ENCODE results near the gene SYNPO2.
A peak's percentile ranks its signal among the peaks of the same experiment; 100 is the strongest.

GRCh38 chr4:118969359-118969758 lies 80.7 kb downstream of the SYNPO2 start:
- TF ChIP-seq POLR2A (IDR thresholded peaks at IDR 0.05) = no peak
- TF ChIP-seq, protein P1, sequence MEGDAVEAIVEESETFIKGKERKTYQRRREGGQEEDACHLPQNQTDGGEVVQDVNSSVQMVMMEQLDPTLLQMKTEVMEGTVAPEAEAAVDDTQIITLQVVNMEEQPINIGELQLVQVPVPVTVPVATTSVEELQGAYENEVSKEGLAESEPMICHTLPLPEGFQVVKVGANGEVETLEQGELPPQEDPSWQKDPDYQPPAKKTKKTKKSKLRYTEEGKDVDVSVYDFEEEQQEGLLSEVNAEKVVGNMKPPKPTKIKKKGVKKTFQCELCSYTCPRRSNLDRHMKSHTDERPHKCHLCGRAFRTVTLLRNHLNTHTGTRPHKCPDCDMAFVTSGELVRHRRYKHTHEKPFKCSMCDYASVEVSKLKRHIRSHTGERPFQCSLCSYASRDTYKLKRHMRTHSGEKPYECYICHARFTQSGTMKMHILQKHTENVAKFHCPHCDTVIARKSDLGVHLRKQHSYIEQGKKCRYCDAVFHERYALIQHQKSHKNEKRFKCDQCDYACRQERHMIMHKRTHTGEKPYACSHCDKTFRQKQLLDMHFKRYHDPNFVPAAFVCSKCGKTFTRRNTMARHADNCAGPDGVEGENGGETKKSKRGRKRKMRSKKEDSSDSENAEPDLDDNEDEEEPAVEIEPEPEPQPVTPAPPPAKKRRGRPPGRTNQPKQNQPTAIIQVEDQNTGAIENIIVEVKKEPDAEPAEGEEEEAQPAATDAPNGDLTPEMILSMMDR (IDR thresholded peaks at IDR 0.05 in 4 of 5, conservative IDR thresholded peaks at IDR 0.05 in 1 of 5) = peak; percentile 63 to 84 (median 66)

Data from gastrocnemius medialis (tissue), 4 donors.